ENCODE results near the gene PTPRD.

PTPRD gene

DNA sequence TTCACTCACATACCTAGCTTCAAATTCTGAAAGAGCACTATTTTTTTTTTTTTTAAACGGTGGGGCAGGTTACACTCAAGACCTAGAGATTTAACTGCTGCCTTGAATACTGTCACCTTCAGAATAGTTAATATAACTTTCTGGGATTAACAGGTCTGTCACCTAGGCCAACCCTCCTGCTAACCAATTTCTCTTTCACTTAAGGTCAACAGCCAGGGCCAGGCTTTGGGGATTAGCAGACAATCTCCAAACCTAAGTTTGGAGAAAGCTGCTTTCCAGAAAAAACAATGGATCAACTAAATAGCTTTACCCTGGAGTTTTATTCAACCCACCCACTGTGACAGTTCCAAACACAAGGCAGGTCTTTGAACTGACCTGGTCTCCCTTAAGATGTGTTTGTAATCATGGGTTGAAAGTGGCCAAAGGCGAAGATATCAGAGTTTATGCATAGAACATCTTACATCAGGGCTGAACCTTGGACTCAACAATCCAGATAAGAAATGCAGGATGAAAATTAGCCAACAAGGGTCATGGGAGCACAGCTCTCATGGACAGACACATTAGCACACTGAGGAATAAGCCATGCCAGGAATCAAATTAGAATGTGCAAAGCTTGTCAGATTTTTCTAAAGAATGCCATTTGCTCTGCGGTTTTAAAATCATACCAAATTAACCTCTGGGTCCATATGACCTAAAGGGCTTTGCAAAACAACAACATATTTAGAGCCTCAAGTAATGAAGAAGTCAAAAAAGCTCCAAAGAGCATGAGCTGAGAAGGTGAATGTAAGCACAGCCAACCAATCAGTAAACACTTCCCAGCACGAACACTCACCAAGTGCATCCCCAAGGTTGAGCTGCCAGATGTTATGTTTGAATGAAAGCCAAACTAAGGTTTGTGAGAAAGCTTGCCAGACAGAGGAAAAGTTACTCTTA lies 2274.7 kb downstream of the PTPRD start:
- DNase-seq = no peak

DNA sequence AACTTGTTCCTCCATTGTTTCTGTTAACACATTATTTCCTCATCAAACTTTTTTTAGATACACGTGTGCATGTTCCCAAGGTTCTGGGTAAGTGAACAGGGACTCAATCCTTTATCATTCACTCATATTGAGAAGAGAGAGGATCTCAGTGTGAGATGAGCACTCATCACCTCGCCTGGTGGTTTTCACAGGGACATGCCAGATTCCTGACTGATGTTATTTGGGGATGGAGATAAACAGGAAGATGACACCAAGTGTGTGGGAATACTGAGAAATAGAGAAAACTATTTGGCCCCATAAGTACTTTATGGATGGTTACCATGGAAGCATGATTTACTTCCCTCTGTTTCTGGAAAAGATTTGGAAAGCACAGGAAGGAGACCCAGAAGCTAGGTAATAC lies 2279.9 kb downstream of the PTPRD start:
- no peak for DNase-seq

DNA sequence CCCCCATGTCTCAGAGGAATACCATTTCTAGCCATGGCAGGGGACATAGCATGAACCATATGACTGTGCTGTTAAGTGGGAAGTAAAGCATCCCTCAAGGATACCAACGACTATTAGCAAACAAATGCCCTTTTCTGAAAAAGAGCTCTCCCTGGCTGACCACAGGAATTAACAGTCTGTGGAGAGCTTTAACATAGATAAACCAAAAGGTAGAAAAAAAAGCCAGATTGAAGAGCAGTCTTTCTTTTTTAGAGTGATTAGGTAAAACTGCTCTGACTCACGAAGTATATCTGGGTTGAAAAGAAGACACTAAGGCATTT lies 2280.5 kb downstream of the PTPRD start:
- no peak for DNase-seq

DNA sequence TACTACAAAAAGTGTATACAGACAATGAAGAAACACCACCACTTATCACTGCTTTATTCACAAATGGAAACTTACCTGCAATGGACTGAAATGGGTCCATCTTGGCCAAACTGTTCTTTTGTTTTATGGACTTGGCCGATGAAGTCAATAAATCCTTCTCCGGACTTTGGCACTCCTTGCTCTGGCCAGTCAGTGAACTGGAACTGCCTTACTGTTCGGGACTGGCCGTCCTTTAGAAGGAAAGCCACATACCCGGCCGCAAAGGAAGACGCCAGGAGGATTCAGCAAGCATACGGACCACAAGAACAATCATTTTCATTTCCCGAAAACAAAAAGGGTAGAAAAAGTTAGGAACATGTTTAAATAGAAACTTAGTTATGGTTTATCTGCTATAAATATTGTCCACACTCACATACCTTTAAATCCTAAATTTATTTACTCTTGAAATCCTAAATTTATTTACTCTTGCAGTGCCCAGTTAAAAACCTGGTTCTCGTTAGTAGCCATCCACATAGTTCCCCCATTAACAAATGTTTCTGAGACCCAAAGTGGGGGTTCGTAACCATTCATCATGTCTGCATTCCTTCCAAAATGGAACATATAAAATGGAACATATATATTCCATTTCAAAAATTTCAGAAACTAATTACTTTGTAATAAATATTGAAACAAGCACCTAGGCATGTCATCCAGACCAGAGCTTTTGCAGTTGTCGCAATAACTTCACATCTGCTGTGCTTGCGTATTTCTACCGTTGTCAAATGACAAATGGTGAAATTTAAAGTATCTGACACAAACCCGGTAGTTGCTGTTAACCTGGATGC lies 2281.1 kb downstream of the PTPRD start:
- no peak for DNase-seq

DNA sequence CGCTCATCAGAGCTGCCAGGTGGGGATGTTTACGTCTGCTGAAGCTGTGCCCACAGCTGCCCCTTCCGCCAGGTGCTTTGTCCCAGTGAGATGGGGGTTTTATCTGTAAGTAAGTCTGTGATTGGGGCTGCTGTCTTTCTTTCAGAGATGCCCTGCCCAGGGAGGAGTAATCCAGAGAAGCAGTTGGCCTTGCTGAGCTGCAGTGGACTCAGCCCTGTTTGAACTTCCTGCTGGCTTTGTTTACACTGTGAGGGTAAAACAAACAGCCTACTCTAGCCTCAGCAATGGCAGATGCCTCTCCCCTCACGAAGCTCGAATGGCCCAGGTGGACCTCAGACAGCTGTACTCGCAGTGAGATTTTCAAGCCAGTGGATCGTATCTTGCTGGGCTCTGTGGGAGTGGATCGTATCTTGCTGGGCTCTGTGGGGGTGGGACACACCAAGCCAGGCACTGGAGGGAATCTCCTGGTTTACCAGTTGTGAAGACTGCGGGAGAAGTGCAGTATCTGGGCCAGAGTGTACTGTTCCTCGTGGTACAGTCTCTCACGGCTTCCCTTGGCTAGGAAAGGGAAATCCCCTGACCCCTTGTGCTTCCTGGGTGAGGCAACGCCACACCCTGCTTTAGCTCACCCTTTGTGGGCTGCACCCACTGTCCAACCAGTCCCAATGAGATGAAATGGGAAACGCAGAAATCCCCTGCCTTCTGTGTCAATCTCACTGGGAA lies 2283.1 kb downstream of the PTPRD start:
- no peak for DNase-seq

DNA sequence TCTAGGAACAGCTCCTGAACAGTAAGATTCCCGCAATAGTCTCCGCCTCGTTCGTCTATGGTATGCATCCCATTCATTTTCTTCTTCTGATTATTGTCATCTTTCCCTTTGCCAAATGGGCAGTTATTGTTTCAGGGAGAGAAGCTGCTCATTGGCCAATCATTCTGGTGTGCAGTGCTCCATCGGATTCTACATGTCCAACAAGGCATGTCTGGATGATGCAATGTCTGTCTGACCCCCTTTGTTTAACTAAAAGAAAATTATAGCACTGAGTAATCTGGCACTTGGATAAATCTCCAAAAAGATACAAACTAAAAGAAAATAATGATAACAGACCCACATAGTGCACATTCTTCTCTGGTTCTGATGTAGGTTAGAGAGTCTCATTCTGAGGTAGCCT lies 2297.6 kb downstream of the PTPRD start:
- DNase-seq = no peak

DNA sequence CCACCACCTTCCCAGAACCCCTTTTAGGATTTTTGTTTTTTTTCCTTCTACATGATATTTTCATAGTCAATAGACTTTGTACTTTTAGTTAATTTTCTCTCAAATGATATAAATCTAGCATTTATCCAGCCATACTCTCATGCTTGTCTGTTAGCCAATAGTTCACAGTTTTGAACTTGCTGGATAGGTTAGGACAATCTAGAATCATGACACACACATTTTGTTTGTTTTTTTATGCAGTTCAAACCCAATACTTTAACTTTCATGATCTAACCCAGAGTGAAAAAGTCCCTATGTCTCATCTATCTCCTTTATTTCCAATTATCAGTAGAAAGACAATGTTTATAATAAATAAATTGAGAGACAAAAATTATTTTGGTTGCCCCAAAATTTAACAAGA lies 2303.5 kb downstream of the PTPRD start:
- no peak for DNase-seq

DNA sequence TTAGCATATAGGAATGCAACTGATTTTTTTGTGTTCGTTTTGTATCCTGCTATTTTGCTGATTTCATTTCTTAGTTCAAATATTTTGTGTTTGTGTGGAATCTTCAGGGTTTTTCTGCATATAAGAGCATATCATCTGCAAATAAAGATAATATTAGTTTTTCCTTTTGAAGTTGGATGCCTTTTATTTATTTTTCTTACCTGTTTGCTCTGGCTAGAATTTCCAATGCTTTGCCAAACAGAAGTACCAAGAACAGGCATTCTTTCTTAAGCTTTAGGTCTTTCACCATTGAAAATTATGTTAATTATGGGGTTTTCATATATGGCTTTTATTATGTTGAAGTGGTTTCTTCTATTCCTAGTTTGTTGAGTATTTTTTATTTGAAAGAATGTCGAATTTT lies 2308.1 kb downstream of the PTPRD start:
- no peak for DNase-seq

DNA sequence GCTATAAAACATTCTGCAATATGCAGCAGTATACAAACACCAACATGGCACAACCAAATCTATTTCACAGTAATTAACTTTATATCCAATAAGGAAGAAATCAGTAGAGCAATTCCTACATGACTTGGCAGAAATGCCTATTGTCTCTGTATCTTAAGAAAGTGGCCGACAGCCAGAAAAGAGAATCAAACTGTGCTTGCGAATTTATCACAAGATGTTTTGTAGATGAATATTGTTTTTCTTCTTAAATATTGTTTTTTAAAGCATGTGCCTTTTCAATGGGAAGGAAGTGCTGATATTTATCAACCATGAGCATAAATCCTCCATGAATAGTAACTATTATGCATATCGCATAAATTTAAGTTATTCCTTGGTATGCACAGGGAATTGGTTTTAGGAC lies 2311.5 kb downstream of the PTPRD start:
- no peak for DNase-seq

DNA sequence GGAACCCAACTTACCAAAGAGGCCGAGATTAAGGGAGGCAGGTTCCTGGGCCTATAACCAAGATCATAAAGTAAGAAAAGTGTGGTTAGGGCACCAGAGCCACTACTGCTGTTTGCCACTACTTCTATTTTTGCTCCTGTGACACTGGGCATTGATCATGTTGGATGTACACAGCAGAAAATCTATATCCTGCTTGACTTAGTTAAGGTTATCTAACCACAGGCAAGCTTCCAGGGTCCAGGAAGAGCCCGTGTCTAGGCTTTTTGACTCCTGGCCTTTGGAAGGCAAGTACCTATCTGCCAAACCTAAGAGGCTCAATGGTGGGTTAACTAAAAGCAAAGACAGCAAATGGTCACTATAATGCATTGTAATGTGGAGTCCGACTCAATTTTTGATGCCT lies 2315.8 kb downstream of the PTPRD start:
- DNase-seq = no peak

DNA sequence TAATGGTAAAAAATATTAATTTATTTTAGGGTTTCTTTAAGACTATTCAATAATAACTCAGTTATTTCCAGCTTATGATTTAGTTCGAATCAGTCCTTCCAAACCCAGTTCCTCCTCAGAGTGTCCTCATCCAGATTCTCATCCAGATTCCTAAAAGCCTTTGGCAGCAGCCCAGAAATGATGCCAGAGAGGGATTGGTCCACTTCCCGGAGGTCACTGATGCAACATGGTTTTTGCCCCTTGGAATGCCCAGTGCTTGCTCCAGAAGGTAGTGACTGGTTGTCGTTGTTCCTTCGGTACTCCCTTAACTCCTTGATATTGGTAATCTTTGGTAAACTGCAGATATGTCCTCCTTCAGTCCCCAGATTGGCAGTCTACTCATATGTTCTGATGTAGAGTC lies 2320.1 kb downstream of the PTPRD start:
- no peak for DNase-seq

DNA sequence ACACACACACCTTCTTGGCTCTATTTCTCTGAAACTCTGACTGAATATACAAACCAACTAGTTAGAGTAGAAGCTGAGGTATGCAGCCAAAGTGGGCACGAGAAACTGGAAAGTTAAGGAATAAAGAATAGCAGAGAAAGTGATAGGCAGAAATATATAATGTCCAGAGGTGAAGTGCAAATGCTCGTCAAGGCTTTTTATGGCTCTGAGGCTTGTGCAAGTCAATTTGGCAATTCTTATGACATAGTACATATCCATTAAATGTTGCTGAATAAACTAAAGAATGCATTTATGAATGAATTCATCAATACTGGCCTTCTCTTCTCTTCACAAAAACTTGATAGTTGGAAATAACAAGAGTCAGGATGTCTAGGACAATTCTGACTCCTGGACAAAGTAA lies 2323.1 kb downstream of the PTPRD start:
- DNase-seq = no peak

DNA sequence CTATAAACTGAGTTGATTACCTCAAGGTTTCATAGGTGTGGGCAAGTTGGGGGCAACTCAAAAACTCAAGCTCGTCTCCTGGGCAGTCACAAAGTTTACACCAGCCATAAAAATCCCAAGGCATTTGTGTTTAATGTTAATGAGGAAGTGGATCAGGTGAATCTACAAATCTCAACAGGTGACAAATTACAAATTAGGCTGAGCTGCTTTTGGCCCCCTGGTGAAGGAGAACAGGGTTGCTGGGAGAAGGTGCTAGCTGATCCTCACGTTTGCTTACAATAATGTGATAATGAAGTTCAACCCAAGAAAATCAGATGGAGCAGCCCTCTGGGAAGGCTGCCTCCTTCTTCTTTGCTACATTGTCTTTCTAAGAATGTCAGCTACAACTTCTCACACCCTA lies 2324.8 kb downstream of the PTPRD start:
- DNase-seq = no peak

DNA sequence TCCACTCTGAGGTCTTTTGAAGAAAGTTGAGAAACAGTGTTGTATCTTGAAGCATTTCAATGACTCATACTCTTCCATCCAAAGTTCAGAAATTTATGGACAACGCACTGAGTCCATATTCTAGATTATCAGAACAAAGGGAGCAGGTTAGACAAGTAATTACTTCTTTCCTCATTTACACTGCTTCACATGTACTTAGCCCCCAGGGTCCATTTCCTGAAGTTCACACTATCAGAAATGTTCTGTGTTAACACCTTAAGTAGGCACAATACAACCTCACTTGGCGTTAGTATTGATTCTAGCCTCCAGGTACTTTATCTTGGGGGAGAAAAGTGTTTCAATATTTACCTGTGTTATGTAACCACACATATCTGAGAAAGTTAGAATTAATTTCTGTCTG lies 2325.3 kb downstream of the PTPRD start:
- no peak for DNase-seq

DNA sequence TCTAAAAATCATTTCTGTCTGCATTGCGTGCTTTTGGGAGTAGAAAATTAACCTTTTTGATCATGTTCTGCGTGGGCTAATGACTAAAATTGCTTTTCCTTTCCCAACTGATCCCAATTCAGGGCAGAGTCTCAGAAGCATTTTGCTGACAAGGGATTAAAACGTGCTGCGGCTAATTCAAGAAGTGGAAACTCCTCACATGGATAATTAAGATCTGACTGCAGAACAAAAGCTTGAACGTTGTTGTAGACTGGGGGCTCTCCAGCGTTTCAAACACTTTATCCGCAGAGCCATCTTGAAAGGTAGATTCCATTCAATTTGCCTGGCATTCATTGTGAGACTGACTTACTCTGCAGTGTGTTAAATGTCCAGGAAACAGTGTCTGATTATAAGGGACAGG lies 2327.9 kb downstream of the PTPRD start:
- no peak for DNase-seq

DNA sequence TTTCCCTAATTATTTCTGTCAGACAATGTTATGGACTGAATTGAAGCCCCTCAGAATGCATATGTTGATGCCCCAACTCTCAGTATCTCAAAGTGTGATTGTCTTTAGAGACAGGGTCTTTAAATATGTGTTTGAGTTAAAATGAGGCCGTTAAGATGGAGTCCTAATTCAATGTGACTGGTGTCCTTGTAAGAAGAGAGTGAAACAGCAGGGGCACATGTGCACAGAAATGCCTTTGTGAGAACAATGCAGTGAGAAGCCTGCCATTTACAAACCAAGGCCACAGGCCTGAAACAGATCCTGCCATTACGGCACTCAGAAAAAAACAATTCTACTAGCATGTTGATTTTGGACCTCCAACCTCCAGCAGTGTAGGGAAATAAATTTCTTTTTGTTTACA lies 2330.3 kb downstream of the PTPRD start:
- DNase-seq = no peak

DNA sequence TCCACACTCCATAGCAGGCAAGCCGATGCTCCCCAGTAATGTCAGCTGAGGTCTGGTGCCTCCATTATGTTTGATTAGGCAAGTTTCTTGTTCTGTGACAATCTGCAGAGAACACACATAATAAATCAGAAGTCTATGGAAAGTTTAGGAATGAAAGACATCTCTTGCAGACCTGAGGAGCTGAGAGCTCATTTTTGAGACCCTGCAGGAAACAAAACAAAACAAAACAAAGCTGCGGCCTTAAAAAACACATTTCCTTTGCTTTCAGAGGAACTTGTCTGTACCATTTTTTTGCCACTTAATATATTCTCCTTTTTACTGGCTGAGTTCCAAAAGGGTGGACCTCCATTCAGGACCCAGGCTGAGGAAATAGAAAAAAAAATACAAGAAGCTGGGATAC lies 2332.0 kb downstream of the PTPRD start:
- no peak for DNase-seq

DNA sequence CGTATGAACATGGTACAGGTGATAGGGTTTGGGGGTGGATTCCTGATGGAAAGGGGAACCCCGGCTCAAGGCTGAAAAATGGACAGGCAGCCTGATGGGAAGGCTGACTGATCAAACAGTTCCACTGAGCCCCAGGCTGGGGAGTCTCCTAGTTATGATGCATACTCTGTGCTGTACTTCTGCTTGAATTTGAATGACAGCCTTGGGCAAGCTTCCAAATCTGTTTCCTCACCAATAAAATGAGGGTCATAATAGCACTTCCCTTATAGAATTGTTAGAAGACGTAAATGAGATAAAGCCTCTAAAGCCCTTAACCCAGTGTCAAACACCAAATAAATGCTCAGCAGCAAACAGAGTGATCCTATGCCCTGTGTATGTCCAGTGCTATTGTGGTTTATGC lies 2334.8 kb downstream of the PTPRD start:
- DNase-seq = no peak

DNA sequence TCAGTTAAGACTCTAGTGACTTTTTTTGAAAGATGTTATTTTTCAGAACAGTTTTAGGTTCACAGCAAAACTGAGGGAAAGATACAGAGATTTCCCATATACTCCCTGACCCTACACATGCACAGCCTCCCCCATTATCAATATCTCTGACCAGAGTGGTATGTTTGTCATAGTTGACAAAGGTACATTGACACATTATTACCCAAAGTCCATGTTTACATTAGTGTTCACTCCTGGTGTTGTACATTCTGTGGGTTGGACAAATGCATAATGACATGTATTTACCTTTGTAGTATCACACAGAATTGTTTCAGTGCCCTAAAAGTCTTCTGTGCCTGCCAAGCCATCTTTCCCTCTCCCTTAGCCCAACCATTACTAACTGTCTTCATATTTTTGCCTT lies 2342.6 kb downstream of the PTPRD start:
- DNase-seq = no peak

DNA sequence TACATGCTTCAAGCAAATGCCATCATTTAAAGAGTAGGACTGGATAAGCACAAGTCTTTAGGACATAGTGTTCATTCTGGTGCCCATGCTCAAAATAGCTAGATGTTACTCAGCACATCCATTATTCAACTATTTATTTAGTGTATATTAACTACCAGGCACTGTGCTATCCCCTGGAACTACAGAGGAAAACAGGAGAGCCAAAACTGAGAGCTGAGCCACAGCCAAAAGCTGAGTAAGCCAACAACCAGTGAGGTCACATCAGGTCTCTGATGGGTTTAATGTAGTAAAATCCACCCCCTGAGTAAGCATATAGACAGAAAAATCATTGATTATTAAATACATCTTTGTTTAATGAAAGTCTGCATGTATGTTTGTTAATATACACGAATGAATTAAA lies 2343.9 kb downstream of the PTPRD start:
- no peak for DNase-seq

DNA sequence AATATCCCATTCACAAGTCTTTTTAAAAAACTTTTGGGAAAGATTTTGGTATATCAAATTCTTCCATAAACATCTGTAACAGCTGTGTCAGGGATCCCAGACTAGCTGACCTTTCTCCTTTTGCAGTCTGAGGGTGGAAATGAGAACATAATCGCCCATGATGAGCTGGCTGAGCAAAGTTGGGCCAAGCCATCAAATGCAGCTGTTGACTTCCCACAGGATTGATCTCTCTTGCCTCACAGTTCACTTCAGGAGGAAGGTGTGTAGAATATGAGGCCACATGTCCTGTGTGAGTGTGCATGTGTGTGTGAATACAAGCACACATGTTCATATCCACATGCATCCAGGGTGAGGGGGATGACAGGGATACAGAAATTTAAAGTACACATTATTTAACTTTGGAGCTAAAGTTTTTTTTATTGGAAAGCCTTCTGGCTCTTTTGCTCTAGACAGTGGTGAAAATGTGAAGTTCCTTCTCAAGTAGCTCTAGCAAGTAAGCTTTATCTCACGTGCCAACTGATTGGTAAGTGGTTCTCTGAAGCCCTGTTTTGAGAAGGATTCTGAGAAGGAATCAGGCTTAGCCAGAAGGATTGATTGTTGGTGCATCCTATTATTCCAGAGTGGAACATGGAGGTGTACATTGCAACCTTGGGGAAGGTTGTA lies 2344.5 kb downstream of the PTPRD start:
- no peak for DNase-seq

DNA sequence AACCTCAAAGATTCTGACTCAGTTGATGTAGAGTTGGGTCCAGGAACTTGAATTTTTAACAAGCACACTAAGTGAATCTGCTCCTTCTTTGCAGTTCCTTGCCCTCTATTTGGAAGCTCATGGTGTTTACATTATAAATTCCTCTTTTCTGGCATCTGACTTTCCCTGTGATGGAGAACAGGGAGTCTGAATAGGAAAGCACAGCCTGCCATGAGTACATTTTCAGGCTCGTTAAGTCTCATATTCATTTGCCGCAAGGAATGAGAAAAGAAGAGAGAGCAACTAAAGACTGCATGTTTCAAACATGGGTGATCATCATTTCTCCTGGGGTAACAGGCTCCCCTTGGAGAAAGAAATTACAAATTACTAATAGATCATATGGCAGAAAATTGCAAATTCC lies 2345.2 kb downstream of the PTPRD start:
- no peak for DNase-seq

DNA sequence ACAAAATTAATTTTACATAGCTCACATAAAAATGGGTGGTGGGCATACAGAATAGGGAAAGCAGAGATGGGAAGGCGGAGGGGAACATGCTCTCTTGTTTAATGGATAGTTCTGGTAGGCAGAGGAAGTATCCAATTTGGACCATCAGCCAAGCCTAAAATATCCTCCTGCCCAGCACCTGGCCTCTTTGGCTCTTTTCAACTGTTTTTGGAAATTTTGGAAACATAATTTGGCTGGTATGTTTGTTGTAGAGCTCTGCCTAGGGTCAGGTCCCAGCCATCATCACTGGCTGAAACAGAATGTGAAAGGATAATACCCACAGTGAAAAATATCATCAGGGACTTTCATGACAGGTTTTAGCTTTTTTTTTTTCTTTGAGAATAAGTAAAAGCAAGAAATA lies 2345.9 kb downstream of the PTPRD start:
- DNase-seq = no peak

Measured in activated T-cell treated with anti-CD3 and anti-CD28 coated beads for 4 hours (primary cell).